ENCODE results near the gene TMEM167B. TPM values are rescaled to one million over a fixed set of nuclear protein-coding genes. Genes with fewer than 3 reads are reported as not detected.

The TMEM167B gene
- polyA plus RNA-seq, 1 donor (not counting 4 experiments of a cell fraction or from before 2014, with no cell fraction given) = 15.7 TPM

- Histone ChIP-seq H3K4me3 (ENCODE audit: control insufficient read depth in 2 of 3, extremely low read depth in 1 of 3, insufficient read depth in 2 of 3, low read depth in 1 of 3, low read length in 3 of 3) (no peak overlapping the region), H2AFZ (ENCODE audit: control insufficient read depth, low read length) (no peak overlapping the region), H4K20me1 (ENCODE audit: control insufficient read depth, extremely low read depth, insufficient read depth, low read length) (no peaks in the 10 kb centered on the region), H3K9ac (ENCODE audit: control insufficient read depth, extremely low read depth, insufficient read depth, low read length) (no peak overlapping the region), H3K27me3 (ENCODE audit: control insufficient read depth, extremely low read depth, insufficient read depth, low read length) (no peaks in the 10 kb centered on the region), H3K9me1 (ENCODE audit: control insufficient read depth, extremely low read depth, insufficient read depth, low read length) (no peaks in the 10 kb centered on the region), H3K27ac (ENCODE audit: control insufficient read depth, insufficient read depth, low read length) (no peak overlapping the region), H3K36me3 (ENCODE audit: control insufficient read depth in 2 of 2, extremely low read depth in 1 of 2, insufficient read depth in 2 of 2, low read length in 2 of 2) (no peaks in the 10 kb centered on the region), H3K79me2 (ENCODE audit: control insufficient read depth, insufficient read depth, low read length) (no peaks in the 10 kb centered on the region), H3K9me3 (ENCODE audit: control insufficient read depth, low read depth, low read length) (no peaks in the 10 kb centered on the region), H3K4me1 (ENCODE audit: control insufficient read depth, extremely low read depth, insufficient read depth, low read length) (no peaks in the 10 kb centered on the region), H3K4me2 (ENCODE audit: control insufficient read depth, extremely low read depth, insufficient read depth, low read depth, low read length) (no peak overlapping the region)
- TF ChIP-seq, protein P1, sequence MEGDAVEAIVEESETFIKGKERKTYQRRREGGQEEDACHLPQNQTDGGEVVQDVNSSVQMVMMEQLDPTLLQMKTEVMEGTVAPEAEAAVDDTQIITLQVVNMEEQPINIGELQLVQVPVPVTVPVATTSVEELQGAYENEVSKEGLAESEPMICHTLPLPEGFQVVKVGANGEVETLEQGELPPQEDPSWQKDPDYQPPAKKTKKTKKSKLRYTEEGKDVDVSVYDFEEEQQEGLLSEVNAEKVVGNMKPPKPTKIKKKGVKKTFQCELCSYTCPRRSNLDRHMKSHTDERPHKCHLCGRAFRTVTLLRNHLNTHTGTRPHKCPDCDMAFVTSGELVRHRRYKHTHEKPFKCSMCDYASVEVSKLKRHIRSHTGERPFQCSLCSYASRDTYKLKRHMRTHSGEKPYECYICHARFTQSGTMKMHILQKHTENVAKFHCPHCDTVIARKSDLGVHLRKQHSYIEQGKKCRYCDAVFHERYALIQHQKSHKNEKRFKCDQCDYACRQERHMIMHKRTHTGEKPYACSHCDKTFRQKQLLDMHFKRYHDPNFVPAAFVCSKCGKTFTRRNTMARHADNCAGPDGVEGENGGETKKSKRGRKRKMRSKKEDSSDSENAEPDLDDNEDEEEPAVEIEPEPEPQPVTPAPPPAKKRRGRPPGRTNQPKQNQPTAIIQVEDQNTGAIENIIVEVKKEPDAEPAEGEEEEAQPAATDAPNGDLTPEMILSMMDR (optimal IDR thresholded peaks at IDR 0.05 in 1 of 3, IDR thresholded peaks at IDR 0.05 in 1 of 3, conservative IDR thresholded peaks at IDR 0.05 in 1 of 3; ENCODE audit: extremely low read depth in 1 of 3, insufficient read depth in 2 of 3, low read length in 3 of 3) = no peak
- no peak for TF ChIP-seq EZH2 (IDR thresholded peaks at IDR 0.05; ENCODE audit: low read length)
- dilution Hi-C loops (cut with MboI; ENCODE audit: extremely low pct_ligation_motif_present, low sequenced_read_pairs) = no loop called here
- DNase-seq (ENCODE audit: low read depth, low spot score) (no peak), FAIRE-seq (no peak)
Measured at GRCh38 chr1:109137958-109138357, 47.4 kb downstream of the TMEM167B start.

DNA sequence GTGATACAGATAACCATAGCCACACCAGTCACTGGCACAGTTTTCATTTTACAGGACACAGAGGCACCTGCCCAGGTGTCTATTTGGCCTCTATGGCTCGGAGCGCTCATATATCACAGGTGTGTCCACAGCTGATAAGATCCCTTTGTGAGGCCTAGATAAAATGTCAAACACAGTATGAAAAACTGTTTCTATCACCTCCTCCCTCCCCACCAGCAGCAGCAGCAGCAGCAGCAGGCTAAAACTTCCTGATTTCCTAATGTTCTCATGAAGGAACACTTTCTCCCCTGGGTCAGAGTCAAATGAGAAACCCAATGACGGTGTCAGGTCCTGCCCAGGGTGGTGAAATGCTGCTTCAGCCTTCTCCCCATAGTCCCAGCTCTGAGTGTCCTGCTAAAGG lies 47.8 kb downstream of the TMEM167B start:
- Histone ChIP-seq H3K79me2 (ENCODE audit: control insufficient read depth, insufficient read depth, low read length) (no peaks in the 10 kb centered on the region), H3K4me1 (ENCODE audit: control insufficient read depth, extremely low read depth, insufficient read depth, low read length) (no peaks in the 10 kb centered on the region), H3K36me3 (ENCODE audit: control insufficient read depth in 2 of 2, extremely low read depth in 1 of 2, insufficient read depth in 2 of 2, low read length in 2 of 2) (no peaks in the 10 kb centered on the region), H3K4me2 (ENCODE audit: control insufficient read depth, extremely low read depth, insufficient read depth, low read depth, low read length) (no peak overlapping the region), H3K4me3 (ENCODE audit: control insufficient read depth in 2 of 3, extremely low read depth in 1 of 3, insufficient read depth in 2 of 3, low read depth in 1 of 3, low read length in 3 of 3) (no peak overlapping the region), H3K27me3 (ENCODE audit: control insufficient read depth, extremely low read depth, insufficient read depth, low read length) (no peaks in the 10 kb centered on the region), H3K27ac (ENCODE audit: control insufficient read depth, insufficient read depth, low read length) (no peak overlapping the region), H3K9me1 (ENCODE audit: control insufficient read depth, extremely low read depth, insufficient read depth, low read length) (no peaks in the 10 kb centered on the region), H4K20me1 (ENCODE audit: control insufficient read depth, extremely low read depth, insufficient read depth, low read length) (no peaks in the 10 kb centered on the region), H3K9me3 (ENCODE audit: control insufficient read depth, low read depth, low read length) (no peaks in the 10 kb centered on the region), H3K9ac (ENCODE audit: control insufficient read depth, extremely low read depth, insufficient read depth, low read length) (no peak overlapping the region), H2AFZ (ENCODE audit: control insufficient read depth, low read length) (no peak overlapping the region)
- DNase-seq (ENCODE audit: low read depth, low spot score) = no peak
- TF ChIP-seq, protein P1 (optimal IDR thresholded peaks at IDR 0.05 in 1 of 3, IDR thresholded peaks at IDR 0.05 in 1 of 3, conservative IDR thresholded peaks at IDR 0.05 in 1 of 3; ENCODE audit: extremely low read depth in 1 of 3, insufficient read depth in 2 of 3, low read length in 3 of 3) = no peak
- TF ChIP-seq EZH2 (IDR thresholded peaks at IDR 0.05; ENCODE audit: low read length) = no peak
- no peak for FAIRE-seq
- dilution Hi-C loops (cut with MboI; ENCODE audit: extremely low pct_ligation_motif_present, low sequenced_read_pairs) = no loop called here

All from keratinocyte (primary cell).